ENCODE measurements around the gene TSPAN3. TPM values are rescaled to one million over a fixed set of nuclear protein-coding genes. Genes with fewer than 3 reads are reported as not detected.

Gene TSPAN3
- total and polyA plus RNA-seq, 10 of the 15 experiments (the other 5 are each of a cell fraction or from before 2014, with no cell fraction given) = 18.9 to 114 (median 57.2) TPM

- no peak for DNase-seq (ENCODE audit: low read depth, low spot score)
- 93% methylated on average over 2 of the region's 5 CpGs for WGBS (ENCODE audit: insufficient coverage, insufficient replicate concordance, low lambda C conversion rate, missing lambda C conversion rate)
These were observed 27.0 kb upstream of the TSPAN3 start for GRCh38 chr15:77097921-77098320.

GRCh38 chr15:77097248-77097721 is 26.4 kb upstream of the TSPAN3 start:
- no peaks in the 10 kb centered on the region for H3K9me3 ChIP-seq (replicated peaks; ENCODE audit: control insufficient read depth, insufficient read depth, low read length)
- no peak overlapping the region for H3K9ac ChIP-seq (ENCODE audit: control insufficient read depth, insufficient read depth, low read length)
- in situ Hi-C loops (cut with MboI) = no loop called here
- DNase-seq (ENCODE audit: low read depth, low spot score) (no peak), FAIRE-seq (no peak), ATAC-seq (no peak)
- ChIA-PET CTCF (interaction anchor here (0.6 to 1.1 kb wide), 2 partner anchors 47 to 124 kb away, joined by 4 read pairs; no protein-coding TSS in a partner anchor), RAD21 (ENCODE audit: unreplicated experiment) (interaction anchor here (1.2 kb wide), 1 partner anchor 65 kb away, joined by 3 read pairs; no protein-coding TSS in a partner anchor), SMC1A (ENCODE audit: uncharacterized antibody, unreplicated experiment) (interaction anchor here (1.2 to 1.3 kb wide), 3 partner anchors 37 to 156 kb away, joined by 3 to 4 read pairs (median 4); no protein-coding TSS in a partner anchor), POLR2A (no interaction called here)
- H3K79me2 ChIP-seq (ENCODE audit: control insufficient read depth, insufficient read depth, low read length) = no peaks in the 10 kb centered on the region
- no peaks in the 10 kb centered on the region for H4K20me1 ChIP-seq (ENCODE audit: control insufficient read depth, insufficient read depth)
- no TSS peak for BruUV-seq (replicated peaks)
- no peaks in the 10 kb centered on the region; a peak in 1 of 4 replicates for H3K36me3 ChIP-seq (ENCODE audit: control insufficient read depth in 2 of 2, insufficient read depth in 2 of 2, low read length in 1 of 2)
- H3K4me2 ChIP-seq (ENCODE audit: control insufficient read depth, insufficient read depth) = no peak overlapping the region
- no peak overlapping the region for H3K27ac ChIP-seq (ENCODE audit: control insufficient read depth, insufficient read depth)
- no peak overlapping the region for H3K4me3 ChIP-seq
- no peaks in the 10 kb centered on the region for H3K4me1 ChIP-seq (ENCODE audit: control insufficient read depth, insufficient read depth, low read length)
- intact Hi-C loops (cut with micrococcal nuclease; ENCODE audit: unreplicated experiment) = no loop called here
- 67% methylated on average over 7 of the region's 7 CpGs for WGBS (ENCODE audit: insufficient coverage, insufficient replicate concordance, low lambda C conversion rate, missing lambda C conversion rate)
- no peaks in the 10 kb centered on the region; a peak in 1 of 4 replicates for H3K27me3 ChIP-seq (replicated peaks in 1 of 2; ENCODE audit: control insufficient read depth in 2 of 2, insufficient read depth in 2 of 2, low read length in 1 of 2)
- H2AFZ ChIP-seq (ENCODE audit: control insufficient read depth, low read depth, low read length) = no peak overlapping the region
- no peak for TF ChIP-seq RCOR1 (conservative IDR thresholded peaks at IDR 0.05; ENCODE audit: low read depth, low read length)
- no peak for TF ChIP-seq NR2C1 (IDR thresholded peaks at IDR 0.05)
- no peak for TF ChIP-seq ZNF384 (IDR thresholded peaks at IDR 0.05; ENCODE audit: borderline replicate concordance, low read depth, low read length)
- TF ChIP-seq ZNF217 (IDR thresholded peaks at IDR 0.05) = no peak
- TF ChIP-seq DPF2 (IDR thresholded peaks at IDR 0.05) = no peak
- no peak for TF ChIP-seq CEBPB (IDR thresholded peaks at IDR 0.05; ENCODE audit: borderline replicate concordance in 1 of 2, low read depth in 2 of 2, low read length in 2 of 2)
- no peak for TF ChIP-seq SKIL (IDR thresholded peaks at IDR 0.05; ENCODE audit: low read depth, poor library complexity, severe bottlenecking)
- TF ChIP-seq EZH2 (IDR thresholded peaks at IDR 0.05; ENCODE audit: borderline replicate concordance, control insufficient read depth, low read depth, low read length) = no peak
- no peak for TF ChIP-seq NFXL1 (IDR thresholded peaks at IDR 0.05; ENCODE audit: borderline replicate concordance)
- TF ChIP-seq RELB (IDR thresholded peaks at IDR 0.05; ENCODE audit: low read depth) = no peak
- no peak for TF ChIP-seq USF1 (IDR thresholded peaks at IDR 0.05; ENCODE audit: borderline replicate concordance, extremely low read length, insufficient read depth, low read depth, low read length)

More at GRCh38 chr15:77097921-77098320, 27.0 kb upstream of the TSPAN3 start:
- Histone ChIP-seq H3K79me2 (ENCODE audit: control insufficient read depth, insufficient read depth, low read length) (no peaks in the 10 kb centered on the region), H4K20me1 (ENCODE audit: control insufficient read depth, insufficient read depth) (no peaks in the 10 kb centered on the region), H3K4me2 (ENCODE audit: control insufficient read depth, insufficient read depth) (no peak overlapping the region), H3K4me1 (ENCODE audit: control insufficient read depth, insufficient read depth, low read length) (no peaks in the 10 kb centered on the region), H3K27me3 (replicated peaks in 1 of 2; ENCODE audit: control insufficient read depth in 2 of 2, insufficient read depth in 2 of 2, low read length in 1 of 2) (no peaks in the 10 kb centered on the region; a peak in 1 of 4 replicates), H3K27ac (ENCODE audit: control insufficient read depth, insufficient read depth) (no peak overlapping the region), H3K9ac (ENCODE audit: control insufficient read depth, insufficient read depth, low read length) (no peak overlapping the region), H3K36me3 (ENCODE audit: control insufficient read depth in 2 of 2, insufficient read depth in 2 of 2, low read length in 1 of 2) (no peaks in the 10 kb centered on the region; a peak in 1 of 4 replicates), H3K4me3 (no peak overlapping the region), H2AFZ (ENCODE audit: control insufficient read depth, low read depth, low read length) (no peak overlapping the region), H3K9me3 (replicated peaks; ENCODE audit: control insufficient read depth, insufficient read depth, low read length) (no peaks in the 10 kb centered on the region)
- RAD21 ChIA-PET (ENCODE audit: unreplicated experiment) = interaction anchor here (1.0 kb wide), 1 partner anchor 125 kb away, joined by 3 read pairs; no protein-coding TSS in a partner anchor
- TF ChIP-seq PML (IDR thresholded peaks at IDR 0.05; ENCODE audit: low read length) = no peak
- intact Hi-C loops (cut with micrococcal nuclease; ENCODE audit: unreplicated experiment) = no loop called here
- CTCF ChIA-PET = interaction anchor here (0.6 to 1.1 kb wide), 2 partner anchors 48 to 124 kb away, joined by 4 read pairs; no protein-coding TSS in a partner anchor
- in situ Hi-C loops (cut with MboI) = no loop called here
- no TSS peak for BruUV-seq (replicated peaks)
- ATAC-seq (no peak), FAIRE-seq (no peak)
- POLR2A ChIA-PET = no interaction called here
- SMC1A ChIA-PET (ENCODE audit: uncharacterized antibody, unreplicated experiment) = interaction anchor here (1.3 kb wide), 2 partner anchors 38 to 157 kb away, joined by 4 read pairs; no protein-coding TSS in a partner anchor
